ENCODE measurements around the gene KCNJ16.

- TF ChIP-seq CTCF (conservative IDR thresholded peaks at IDR 0.05; ENCODE audit: low read depth, low read length) (no peak), EZH2 (IDR thresholded peaks at IDR 0.05; ENCODE audit: low read length, unreplicated experiment) (no peak)
Observed at GRCh38 chr17:70031341-70031740, 43.7 kb upstream of the KCNJ16 start.
